Suprapubic skin (tissue), 3 donors: ENCODE measurements around the gene GABRG2.

ENCODE experiments used
- CTCF ChIP-seq, 2 donors: fragments of 200-600 bp in 1 of 2; fragments of 450-650 bp in 1 of 2; sonication (generic) in 1 of 2; IDR thresholded peaks; one replicate each; pipeline ENCODE4 v1.5.1; 2016 to 2019; ENCODE audit warnings: antibody characterized with exemption in 2 of 2, mild to moderate bottlenecking in 1 of 2, moderate library complexity in 1 of 2
- POLR2AphosphoS5 ChIP-seq, 3 donors: sonication (generic); formaldehyde crosslinking; IDR thresholded peaks; one replicate each; pipeline ENCODE4 v1.6.1; 2017; ENCODE audit warnings: antibody characterized with exemption in 3 of 3

DNA sequence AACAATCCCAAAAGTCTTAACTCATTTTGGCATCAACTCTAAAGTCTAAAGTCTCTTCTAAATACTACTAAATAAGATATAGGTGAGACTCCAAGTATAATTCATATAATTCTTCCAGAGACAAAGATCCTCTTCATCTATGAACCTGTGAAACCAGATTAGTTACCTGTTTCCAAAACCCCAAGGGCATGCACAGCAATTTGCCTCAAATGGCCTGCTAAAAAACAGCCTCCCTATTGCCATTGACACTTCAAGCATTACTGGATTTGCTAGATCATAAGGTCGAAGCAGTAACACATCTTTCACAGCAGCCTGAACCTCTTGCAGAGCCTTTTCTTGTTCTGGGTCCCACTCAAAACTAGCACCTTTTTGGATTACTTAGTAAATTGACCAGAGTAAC is 20.3 kb upstream of the GABRG2 start:
- TF ChIP-seq POLR2AphosphoS5 (IDR thresholded peaks at IDR 0.05) (no peak), CTCF (IDR thresholded peaks at IDR 0.05) (no peak)
